Activated CD4-positive, alpha-beta T cell treated with anti-CD3 and anti-CD28 coated beads, Interleukin-10, Interleukin-2, amounts not matched to agents 100 ng/mL and 50 ng/mL, durations not matched to agents 16 hours and 8 hours (primary cell): ENCODE measurements around the gene GRAMD4.
A peak's percentile ranks its signal among the peaks of the same experiment; 100 is the strongest.

ENCODE experiments used
- DNase-seq: peaks from one replicate; pipeline ENCODE4 v3.0.0-alpha.2; 2020

The GRAMD4 gene

GRCh38 chr22:46659059-46659790, 39.0 kb downstream of the GRAMD4 start:
- DNase-seq: no peak

- no peak for DNase-seq
These were observed 39.6 kb downstream of the GRAMD4 start for GRCh38 chr22:46659791-46660186.

GRCh38 chr22:46660604-46661201, 40.5 kb downstream of the GRAMD4 start:
- no peak for DNase-seq

- peak; percentile 68 for DNase-seq
These were observed 41.1 kb downstream of the GRAMD4 start for GRCh38 chr22:46661221-46661851.

- DNase-seq: no peak
These were observed 42.0 kb downstream of the GRAMD4 start for GRCh38 chr22:46662226-46662625.

GRCh38 chr22:46663001-46663400, 42.8 kb downstream of the GRAMD4 start:
- DNase-seq: no peak

- DNase-seq: no peak
These were observed 43.4 kb downstream of the GRAMD4 start for GRCh38 chr22:46663436-46664100.

- no peak for DNase-seq
These were observed 44.2 kb downstream of the GRAMD4 start for GRCh38 chr22:46664301-46664855.

- no peak for DNase-seq
These were observed 45.0 kb downstream of the GRAMD4 start for GRCh38 chr22:46665151-46665695.

- no peak for DNase-seq
These were observed 45.6 kb downstream of the GRAMD4 start for GRCh38 chr22:46665751-46666280.

- no peak for DNase-seq
These were observed 46.5 kb downstream of the GRAMD4 start for GRCh38 chr22:46666577-46667244.

GRCh38 chr22:46667245-46667623, 47.0 kb downstream of the GRAMD4 start:
- no peak for DNase-seq

GRCh38 chr22:46668116-46668515, 47.9 kb downstream of the GRAMD4 start:
- DNase-seq: no peak

- no peak for DNase-seq
These were observed 49.0 kb downstream of the GRAMD4 start for GRCh38 chr22:46669201-46669600.

- DNase-seq: no peak
These were observed 51.7 kb downstream of the GRAMD4 start for GRCh38 chr22:46671824-46672432.

GRCh38 chr22:46672731-46673130, 52.5 kb downstream of the GRAMD4 start:
- DNase-seq: no peak

GRCh38 chr22:46673205-46673604, 53.0 kb downstream of the GRAMD4 start:
- no peak for DNase-seq

- peak; percentile 18 for DNase-seq
These were observed 53.6 kb downstream of the GRAMD4 start for GRCh38 chr22:46673662-46674236.

GRCh38 chr22:46674367-46674781, 54.2 kb downstream of the GRAMD4 start:
- peak; percentile 90 for DNase-seq

GRCh38 chr22:46674906-46675305, 54.7 kb downstream of the GRAMD4 start:
- peak; percentile 8 for DNase-seq

- no peak for DNase-seq
These were observed 55.3 kb downstream of the GRAMD4 start for GRCh38 chr22:46675479-46675878.
